Psoas muscle (tissue), 8 donors: ENCODE results near the gene CH25H. TPM values are rescaled to one million over a fixed set of nuclear protein-coding genes. Genes with fewer than 3 reads are reported as not detected.

Experiments used
- ATAC-seq, 4 donors: fragments of 200-7000 bp; cut with Tn5 transposase; one replicate each; pipeline ENCODE4 v1.9.1; 2020; ENCODE audit warnings: moderate library complexity in 3 of 4, mild to moderate bottlenecking in 2 of 4
- DNase-seq, 2 donors: peaks; one replicate each; pipeline ENCODE4 v3.0.0-alpha.2; 2020
- H3K27ac ChIP-seq: fragments of 200-600 bp; one replicate; pipeline ENCODE4 v1.8.0; 2022
- H3K27me3 ChIP-seq, 3 donors: fragments of 200-600 bp in 1 of 3; one replicate each; pipeline versions ENCODE4 v1.6.1 to v1.8.0; 2013 to 2022; ENCODE audit warnings: low read length in 2 of 3, mild to moderate bottlenecking in 2 of 3, moderate library complexity in 1 of 3; ENCODE audit not compliant: insufficient read depth in 3 of 3
- H3K36me3 ChIP-seq, 2 donors: fragments of 200-600 bp in 1 of 2; one replicate each; pipeline versions ENCODE4 v1.6.1 to v1.8.0; 2013 to 2022; ENCODE audit warnings: low read depth in 1 of 2, mild to moderate bottlenecking in 1 of 2, moderate library complexity in 1 of 2; ENCODE audit not compliant: insufficient read depth in 1 of 2
- H3K4me1 ChIP-seq: fragments of 200-600 bp; one replicate; pipeline ENCODE4 v1.8.0; 2022
- H3K4me3 ChIP-seq: fragments of 200-600 bp; one replicate; pipeline ENCODE4 v1.8.0; 2022; ENCODE audit warnings: mild to moderate bottlenecking
- H3K9me3 ChIP-seq: fragments of 200-600 bp; one replicate; pipeline ENCODE4 v1.8.0; 2022
- WGBS, 3 donors: extraction: QIAGEN DNeasy Blood & Tissue Kit; methylation state at CpG; one replicate each; pipeline versions ENCODE4 v1.1.6 to v1.1.7; 2013; 5-methylcytosine and 5-hydroxymethylcytosine counted together
- intact Hi-C, 2 donors: fragments of 100-400 bp; cut with DNase I; formaldehyde crosslinking; loops; one replicate each; pipeline versions ENCODE4 v1.11.0 to v1.14.2; 2022
- polyA plus RNA-seq, 3 donors: library from polyadenylated mRNA; stranded (reverse); fragments of 200-250 nt; gene quantifications; one replicate each; pipeline ENCODE4 v1.2.3, GENCODE V29; 2013
- total RNA-seq, 4 donors: library from RNA; stranded (reverse); fragmentation: NEBNext Ultra II Directional in 2 of 4; extraction: Animal tissue kit (Norgen Biotek cat#: 25700) in 2 of 4; gene quantifications; one replicate each; pipeline versions ENCODE4 v1.2.1 to v1.2.4, GENCODE V29; 2021 to 2023
- TF ChIP-seq, protein P1 (sequence below): fragments of 200-600 bp; IDR thresholded peaks from one replicate; pipeline ENCODE4 v1.8.0; 2022; ENCODE audit warnings: antibody characterized with exemption
- donor health status: healthy with polysubstance abuse.
- donor health status: DM: no; HTN: no; CAD: no; lungs with moderate emphysema.
- donor health status: Bipolar disorder and iron deficiency.
- donor health status: healthy.
- donor health status: DM: yes; HTN: yes; CAD: no.
- donor health status: DM: no; HTN: no; CAD: no.
- donor health status: DM: no; HTN: no; CAD: no.
- donor health status: DM: yes; HTN: yes; CAD: no.

Gene CH25H
- total and polyA plus RNA-seq, 7 donors: 0.05 to 1.1 (median 0.25) TPM; not detected in 2

DNA sequence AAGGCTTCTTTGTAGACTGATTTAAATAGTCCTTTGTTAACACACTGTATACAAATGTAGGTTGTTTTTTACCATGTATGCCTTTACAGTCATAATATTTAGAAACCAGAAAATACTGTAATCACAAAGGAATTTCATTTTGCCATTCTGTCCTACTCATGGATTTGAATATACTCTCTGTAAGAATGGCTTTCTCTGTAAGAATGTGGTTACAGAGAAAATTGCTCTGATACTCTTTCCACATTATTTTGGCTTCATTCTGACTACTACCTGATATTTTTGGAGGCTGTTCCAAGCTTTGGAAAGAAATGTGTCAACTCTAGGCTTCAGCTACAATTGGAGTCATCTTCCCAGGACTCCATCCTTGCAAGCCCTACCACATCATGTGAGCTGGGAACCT is 23.5 kb downstream of the CH25H start:
- Histone ChIP-seq H3K27me3 (no peaks in the 10 kb centered on the region), H3K36me3 (no peaks in the 10 kb centered on the region), H3K4me1 (no peaks in the 10 kb centered on the region), H3K9me3 (no peaks in the 10 kb centered on the region), H3K27ac (no peak overlapping the region), H3K4me3 (no peak overlapping the region)
- TF ChIP-seq, protein P1, sequence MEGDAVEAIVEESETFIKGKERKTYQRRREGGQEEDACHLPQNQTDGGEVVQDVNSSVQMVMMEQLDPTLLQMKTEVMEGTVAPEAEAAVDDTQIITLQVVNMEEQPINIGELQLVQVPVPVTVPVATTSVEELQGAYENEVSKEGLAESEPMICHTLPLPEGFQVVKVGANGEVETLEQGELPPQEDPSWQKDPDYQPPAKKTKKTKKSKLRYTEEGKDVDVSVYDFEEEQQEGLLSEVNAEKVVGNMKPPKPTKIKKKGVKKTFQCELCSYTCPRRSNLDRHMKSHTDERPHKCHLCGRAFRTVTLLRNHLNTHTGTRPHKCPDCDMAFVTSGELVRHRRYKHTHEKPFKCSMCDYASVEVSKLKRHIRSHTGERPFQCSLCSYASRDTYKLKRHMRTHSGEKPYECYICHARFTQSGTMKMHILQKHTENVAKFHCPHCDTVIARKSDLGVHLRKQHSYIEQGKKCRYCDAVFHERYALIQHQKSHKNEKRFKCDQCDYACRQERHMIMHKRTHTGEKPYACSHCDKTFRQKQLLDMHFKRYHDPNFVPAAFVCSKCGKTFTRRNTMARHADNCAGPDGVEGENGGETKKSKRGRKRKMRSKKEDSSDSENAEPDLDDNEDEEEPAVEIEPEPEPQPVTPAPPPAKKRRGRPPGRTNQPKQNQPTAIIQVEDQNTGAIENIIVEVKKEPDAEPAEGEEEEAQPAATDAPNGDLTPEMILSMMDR: no peak
- DNase-seq: no peak
- intact Hi-C loops: no loop called here
- ATAC-seq: no peak

DNA sequence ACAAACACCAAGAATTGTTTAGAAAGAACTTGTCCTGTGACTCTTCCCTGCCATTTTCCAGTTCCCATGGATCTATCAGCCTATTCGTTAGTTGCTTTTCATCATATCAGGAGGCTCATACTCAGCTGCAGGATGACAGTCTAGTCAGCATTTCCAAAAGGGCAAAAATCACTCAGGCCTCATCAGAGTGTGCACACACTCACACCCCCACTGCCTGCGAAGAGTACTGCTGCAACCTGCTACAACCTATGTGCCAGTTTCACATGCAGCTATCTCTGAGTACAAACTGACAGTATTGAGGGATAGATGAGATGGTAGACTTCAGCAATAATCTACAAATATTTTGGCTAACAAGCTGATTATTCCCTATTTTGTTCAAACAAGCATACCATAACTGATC is 24.2 kb downstream of the CH25H start:
- Histone ChIP-seq H3K36me3 (no peaks in the 10 kb centered on the region), H3K27me3 (no peaks in the 10 kb centered on the region), H3K4me1 (no peaks in the 10 kb centered on the region), H3K9me3 (no peaks in the 10 kb centered on the region), H3K27ac (no peak overlapping the region), H3K4me3 (no peak overlapping the region)
- 79 to 86% (median 82%) methylated on average over 2 of the region's 2 CpGs for WGBS, 3 donors
- TF ChIP-seq, protein P1: no peak
- intact Hi-C loops: no loop called here
- DNase-seq: no peak
- ATAC-seq: no peak

DNA sequence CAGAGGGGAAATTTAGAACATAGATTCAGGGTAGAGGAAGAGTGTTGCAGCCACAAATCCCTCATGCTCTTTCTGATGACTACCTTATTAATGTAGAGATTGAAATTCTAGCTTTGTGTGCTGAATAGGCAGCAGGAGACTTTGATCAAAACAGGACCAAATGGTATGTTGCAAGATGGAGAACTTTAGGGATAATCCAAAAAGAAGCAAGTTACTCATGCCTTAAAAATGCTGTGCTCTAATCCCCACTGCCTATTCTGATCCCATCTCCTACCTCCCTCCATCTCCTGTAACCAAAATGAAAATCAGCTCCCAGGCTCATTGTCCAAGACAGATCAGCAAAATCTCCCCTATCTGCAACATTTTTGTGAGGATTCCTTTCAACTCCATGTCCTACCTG is 31.3 kb downstream of the CH25H start:
- Histone ChIP-seq H3K36me3 (no peaks in the 10 kb centered on the region), H3K27ac (no peak overlapping the region), H3K4me1 (no peaks in the 10 kb centered on the region), H3K27me3 (no peaks in the 10 kb centered on the region), H3K4me3 (no peak overlapping the region), H3K9me3 (no peaks in the 10 kb centered on the region)
- DNase-seq (no peak), ATAC-seq (no peak)
- intact Hi-C loops: no loop called here
- TF ChIP-seq, protein P1: no peak

DNA sequence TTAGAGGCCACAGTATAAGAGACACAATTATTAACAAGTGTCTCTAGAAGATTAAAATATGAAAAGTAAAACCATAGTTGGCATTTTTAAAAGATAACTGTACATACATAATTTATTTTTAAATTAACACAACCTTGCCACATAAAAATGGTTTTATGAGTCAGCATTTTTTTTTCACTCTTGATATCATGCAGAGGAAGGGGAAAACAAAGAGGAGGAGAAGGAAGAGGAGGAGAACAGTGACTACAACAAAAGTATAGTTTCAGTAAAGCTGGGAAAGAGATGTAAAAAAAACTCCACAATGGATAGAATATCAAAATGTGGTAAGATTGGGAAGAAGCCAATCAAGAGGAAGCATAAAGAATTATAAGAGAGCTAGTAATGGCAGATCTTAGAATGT is 34.0 kb downstream of the CH25H start:
- intact Hi-C loops: no loop called here
- H3K27ac ChIP-seq: no peak overlapping the region
- TF ChIP-seq, protein P1: no peak
- DNase-seq (no peak), ATAC-seq (no peak)
- H3K36me3 ChIP-seq: no peaks in the 10 kb centered on the region
- H3K4me3 ChIP-seq: no peak overlapping the region
- H3K9me3 ChIP-seq: no peaks in the 10 kb centered on the region
- H3K4me1 ChIP-seq: no peaks in the 10 kb centered on the region
- no peaks in the 10 kb centered on the region for H3K27me3 ChIP-seq

DNA sequence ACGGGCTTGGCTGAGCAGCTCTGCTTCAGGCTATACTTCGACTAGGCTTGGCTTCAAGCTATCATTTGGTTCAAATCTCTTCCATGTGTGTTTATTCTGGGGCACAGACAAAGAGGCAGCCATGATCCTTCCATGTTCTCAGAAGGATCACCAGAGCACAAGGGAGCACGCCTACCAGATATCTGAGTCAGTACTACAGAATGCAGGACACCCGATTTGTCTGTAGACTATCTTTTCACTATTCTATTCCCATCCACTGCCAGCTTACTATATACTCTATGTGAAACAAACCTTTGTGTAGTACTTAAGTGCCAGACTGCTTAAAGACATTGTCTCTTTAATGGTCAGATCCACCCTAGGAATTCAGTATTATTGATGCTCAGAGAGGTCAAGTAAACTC is 35.1 kb downstream of the CH25H start:
- Histone ChIP-seq H3K27me3 (no peaks in the 10 kb centered on the region), H3K36me3 (no peaks in the 10 kb centered on the region), H3K4me1 (no peaks in the 10 kb centered on the region), H3K4me3 (no peak overlapping the region), H3K9me3 (no peaks in the 10 kb centered on the region), H3K27ac (no peak overlapping the region)
- DNase-seq (no peak), ATAC-seq (no peak)
- intact Hi-C loops: no loop called here
- TF ChIP-seq, protein P1: no peak
- WGBS, 3 donors: 84 to 86% (median 86%) methylated on average over 4 of the region's 4 CpGs
